Stimulated activated CD4-positive, alpha-beta T cell treated with anti-CD3 and anti-CD28 coated beads, Interleukin-12 subunit alpha, Interleukin-12 subunit beta, amount 100 ng/mL, for 24 hours (primary cell): ENCODE results near the gene UVSSA.
"Not testable (repeated sequence)": the region's sequence is repeated elsewhere in the genome, so short reads cannot be mapped to it uniquely, and the experiment has no call there.

Source experiments
- DNase-seq, 2 experiments: peaks; one replicate each; pipeline ENCODE4 v3.0.0-alpha.2; 2020; ENCODE audit warnings: low read depth in 2 of 2

Gene UVSSA

GRCh38 chr4:1331591-1332353 lies 15.2 kb upstream of the UVSSA start:
- no peak for DNase-seq

DNA sequence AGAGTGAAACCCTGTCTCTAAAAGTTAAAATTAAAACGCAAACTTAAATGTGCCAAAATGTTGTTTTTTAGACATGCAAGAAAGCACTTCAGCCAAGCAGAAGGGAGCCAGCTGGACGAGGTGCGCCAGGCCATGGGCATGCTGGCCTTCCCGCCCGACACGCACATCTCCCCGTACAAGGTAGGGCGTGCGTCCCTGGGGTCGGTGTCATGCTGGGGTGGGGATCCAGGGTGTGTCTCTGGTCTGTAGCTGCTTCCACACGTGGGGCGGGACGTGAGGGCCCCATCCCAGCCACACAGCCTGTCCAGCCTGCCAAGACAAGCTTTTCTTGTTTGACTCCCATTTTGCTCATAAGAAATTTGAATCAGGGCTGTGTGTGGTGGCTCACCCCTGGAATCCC lies 14.3 kb upstream of the UVSSA start:
- no peak for DNase-seq

- no peak for DNase-seq
These were observed 13.8 kb upstream of the UVSSA start for GRCh38 chr4:1333256-1333655.

- DNase-seq: not testable (repeated sequence)
These were observed 13.0 kb upstream of the UVSSA start for GRCh38 chr4:1333851-1334578.

- DNase-seq: no peak
These were observed 12.5 kb upstream of the UVSSA start for GRCh38 chr4:1334579-1334895.

DNA sequence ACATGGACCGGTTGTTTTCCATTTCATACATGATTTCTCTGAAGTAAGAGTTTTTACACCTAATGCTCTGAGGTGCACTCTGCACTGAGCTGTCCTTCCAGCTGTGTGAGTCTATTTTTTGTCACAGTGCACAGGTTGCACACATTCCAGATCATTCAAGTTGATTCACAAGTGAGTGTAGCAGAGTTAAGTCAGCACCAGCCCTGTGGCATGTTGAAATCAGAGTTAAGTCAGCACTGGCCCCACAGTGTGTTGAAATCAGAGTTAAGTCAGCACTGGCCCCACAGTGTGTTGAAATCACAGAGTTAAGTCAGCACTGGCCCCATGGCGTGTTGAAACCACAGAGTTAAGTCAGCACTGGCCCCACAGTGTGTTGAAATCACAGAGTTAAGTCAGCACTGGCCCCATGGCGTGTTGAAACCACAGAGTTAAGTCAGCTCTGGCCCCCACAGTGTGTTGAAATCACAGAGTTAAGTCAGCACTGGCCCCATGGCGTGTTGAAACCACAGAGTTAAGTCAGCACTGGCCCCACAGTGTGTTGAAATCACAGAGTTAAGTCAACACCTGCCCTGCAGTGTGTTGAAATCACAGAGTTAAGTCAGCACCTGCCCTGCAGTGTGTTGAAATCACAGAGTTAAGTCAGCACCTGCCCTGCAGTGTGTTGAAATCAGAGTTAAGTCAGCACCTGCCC lies 11.7 kb upstream of the UVSSA start:
- DNase-seq: not testable (repeated sequence)

GRCh38 chr4:1336088-1336491 lies 10.9 kb upstream of the UVSSA start:
- DNase-seq: no peak

- peak; percentile 45 to 53 for DNase-seq
These were observed 9.6 kb upstream of the UVSSA start for GRCh38 chr4:1337376-1337831.

- DNase-seq: no peak
These were observed 8.9 kb upstream of the UVSSA start for GRCh38 chr4:1337951-1338751.

- no peak for DNase-seq
These were observed 8.1 kb upstream of the UVSSA start for GRCh38 chr4:1338752-1339414.

DNA sequence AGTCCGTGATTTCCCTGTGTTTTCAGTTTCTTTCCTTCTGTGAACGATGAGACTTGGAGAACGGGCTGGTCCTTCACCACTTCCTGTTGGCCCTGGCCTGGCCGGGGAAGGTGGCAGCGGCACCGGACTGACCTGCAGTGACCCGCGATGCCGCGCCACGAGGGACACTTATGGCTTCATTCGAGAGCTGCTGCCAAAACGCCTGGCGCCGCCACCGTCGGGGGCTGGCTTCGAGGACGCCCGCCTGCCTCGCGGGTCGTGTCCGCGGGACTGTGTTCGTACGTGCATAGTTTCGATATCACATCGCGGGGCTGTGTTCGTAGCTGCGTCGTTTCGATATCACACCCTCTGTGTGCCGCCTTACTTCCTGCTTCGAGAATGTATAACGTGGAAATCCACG lies 7.5 kb upstream of the UVSSA start:
- no peak for DNase-seq

- no peak for DNase-seq
These were observed 6.7 kb upstream of the UVSSA start for GRCh38 chr4:1340181-1340747.

- no peak for DNase-seq
These were observed 6.1 kb upstream of the UVSSA start for GRCh38 chr4:1340861-1341260.

DNA sequence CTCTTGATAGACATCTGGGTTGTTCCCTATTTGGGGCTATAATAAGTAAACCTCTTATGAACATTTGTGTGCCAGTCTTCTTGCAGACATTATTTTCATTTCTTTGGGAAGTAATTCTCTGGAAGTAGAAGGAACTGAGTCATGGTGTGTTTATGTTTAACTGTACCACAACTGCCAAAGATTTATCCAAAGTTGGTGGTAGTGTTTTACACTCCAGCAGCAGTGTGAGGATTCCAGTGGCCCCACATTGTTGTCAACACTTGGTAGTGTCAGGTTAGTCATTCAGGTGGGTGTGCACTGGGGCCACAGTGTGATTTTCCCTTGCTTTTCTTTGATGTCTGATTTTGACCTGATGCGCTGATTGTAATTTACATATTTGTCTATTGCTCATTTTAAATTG lies 5.0 kb upstream of the UVSSA start:
- DNase-seq: no peak

GRCh38 chr4:1344696-1345095 lies 2.3 kb upstream of the UVSSA start:
- DNase-seq: no peak

GRCh38 chr4:1345903-1346780 lies 866 bp upstream of the UVSSA start:
- peak in 1 of 2 experiments; percentile 29 for DNase-seq

- DNase-seq: peak; percentile 20 to 37
These were observed 429 bp downstream of the UVSSA start for GRCh38 chr4:1347410-1347864.

GRCh38 chr4:1348014-1348513 lies 1.1 kb downstream of the UVSSA start:
- DNase-seq: no peak

DNA sequence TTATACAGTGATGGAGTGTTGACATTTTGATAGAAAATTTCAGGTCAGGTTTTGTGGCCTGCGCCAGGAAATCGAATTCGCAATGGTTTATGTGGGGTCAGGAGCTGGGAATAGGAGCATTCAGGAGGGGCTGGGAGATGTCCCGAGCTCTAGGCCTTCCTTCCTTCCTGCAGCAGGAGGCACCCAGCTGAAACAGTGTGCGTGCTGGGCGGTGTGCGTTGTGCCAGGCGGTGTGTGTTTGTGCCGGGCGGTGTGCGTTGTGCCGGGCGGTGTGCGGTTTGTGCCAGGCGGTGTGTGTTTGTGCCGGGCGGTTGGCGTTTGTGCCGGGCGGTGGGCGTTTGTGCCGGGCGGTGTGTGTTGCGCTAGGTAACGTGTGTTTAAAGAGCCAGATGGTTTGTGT lies 1.7 kb downstream of the UVSSA start:
- no peak for DNase-seq
